Activated CD8-positive, alpha-beta memory T cell treated with anti-CD3 and anti-CD28 coated beads, Interleukin-2, amount 50 U/mL, for 4 hours (primary cell): ENCODE data around the gene PPDPF.

Experiments used
- DNase-seq: peaks from one replicate; pipeline ENCODE4 v3.0.0-alpha.2; 2020

The PPDPF gene

DNA sequence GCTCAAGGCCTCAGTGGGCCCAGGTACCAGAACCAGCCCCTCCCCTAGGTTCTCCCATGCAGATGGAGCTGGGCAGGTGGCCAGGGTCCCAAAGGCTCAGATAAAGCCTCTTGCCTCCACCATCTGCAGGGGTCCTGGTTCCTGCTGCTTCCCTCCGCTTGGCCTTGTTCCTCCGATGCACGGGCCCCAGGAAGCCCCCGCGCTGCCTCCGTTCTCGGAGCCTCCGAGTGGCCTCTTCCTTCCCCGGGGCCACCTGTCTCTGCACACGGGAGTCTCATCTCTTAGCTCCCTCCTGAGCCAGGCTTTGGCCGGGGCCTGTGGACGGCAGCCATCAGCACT is 18.5 kb downstream of the PPDPF start:
- no peak for DNase-seq

DNA sequence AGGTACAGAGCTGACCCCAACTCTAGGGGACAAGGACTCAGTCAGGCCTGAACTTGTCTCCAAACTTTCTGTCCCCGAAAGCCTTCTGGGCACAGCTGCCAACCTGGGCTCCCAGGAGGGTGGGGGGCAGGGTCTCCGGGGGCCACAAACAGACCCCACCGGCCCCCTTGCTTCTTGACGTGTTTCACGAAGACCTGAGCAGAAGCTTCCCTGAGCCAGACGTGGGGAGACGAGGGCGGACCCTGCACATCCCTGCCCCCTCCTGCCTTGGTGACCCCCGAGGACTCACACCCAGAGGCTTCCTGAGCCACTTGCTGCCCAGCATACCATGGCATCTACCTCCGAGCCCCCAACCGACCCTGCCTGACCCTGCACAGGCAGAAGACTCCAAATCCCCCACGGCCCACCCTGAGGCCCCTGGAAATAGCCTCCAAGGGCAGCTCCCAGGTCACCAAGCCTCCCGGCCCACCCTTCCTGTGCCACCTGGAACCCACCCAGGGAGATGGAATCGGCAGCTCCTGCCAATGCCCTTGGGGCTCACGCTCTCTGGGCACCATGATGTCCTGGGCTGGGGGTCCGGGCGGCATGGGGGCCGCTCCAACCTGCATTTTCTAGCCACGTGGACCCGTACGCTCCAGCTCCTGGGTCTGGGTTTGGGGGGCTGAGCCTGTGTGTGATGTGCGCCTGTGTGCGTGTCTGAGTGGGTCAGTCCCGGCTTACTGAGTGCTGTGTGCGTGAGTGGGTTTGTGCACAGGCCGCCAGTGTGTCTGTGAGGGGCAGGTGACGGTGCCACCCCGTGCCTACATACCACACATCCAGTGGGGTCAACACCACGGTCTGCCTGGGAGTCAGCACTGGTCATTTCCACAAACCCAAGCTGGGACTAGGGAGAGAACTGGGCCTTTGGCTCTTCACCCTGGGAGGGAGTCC is 19.1 kb downstream of the PPDPF start:
- DNase-seq: no peak

- DNase-seq: no peak
These were observed 20.0 kb downstream of the PPDPF start for GRCh38 chr20:63540417-63541186.

DNA sequence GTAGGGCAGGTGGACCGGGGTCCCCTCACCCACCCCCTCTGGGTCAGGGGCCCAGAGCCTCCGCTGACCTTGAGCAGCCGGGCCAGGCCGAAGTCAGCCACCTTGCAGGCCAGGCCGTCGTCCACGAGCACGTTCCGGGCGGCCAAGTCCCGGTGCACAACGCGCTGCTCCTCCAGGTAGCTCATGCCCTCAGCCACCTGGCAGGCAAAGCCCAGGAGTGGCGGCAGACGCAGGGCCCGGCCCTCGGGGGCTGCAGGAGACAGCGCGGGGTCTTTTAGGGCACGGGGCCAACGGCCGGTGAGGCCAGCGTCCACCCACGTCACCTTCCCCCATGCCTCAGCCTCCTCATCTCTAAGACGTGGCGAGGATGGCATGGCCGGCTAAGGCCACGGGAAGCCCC is 20.8 kb downstream of the PPDPF start:
- no peak for DNase-seq

DNA sequence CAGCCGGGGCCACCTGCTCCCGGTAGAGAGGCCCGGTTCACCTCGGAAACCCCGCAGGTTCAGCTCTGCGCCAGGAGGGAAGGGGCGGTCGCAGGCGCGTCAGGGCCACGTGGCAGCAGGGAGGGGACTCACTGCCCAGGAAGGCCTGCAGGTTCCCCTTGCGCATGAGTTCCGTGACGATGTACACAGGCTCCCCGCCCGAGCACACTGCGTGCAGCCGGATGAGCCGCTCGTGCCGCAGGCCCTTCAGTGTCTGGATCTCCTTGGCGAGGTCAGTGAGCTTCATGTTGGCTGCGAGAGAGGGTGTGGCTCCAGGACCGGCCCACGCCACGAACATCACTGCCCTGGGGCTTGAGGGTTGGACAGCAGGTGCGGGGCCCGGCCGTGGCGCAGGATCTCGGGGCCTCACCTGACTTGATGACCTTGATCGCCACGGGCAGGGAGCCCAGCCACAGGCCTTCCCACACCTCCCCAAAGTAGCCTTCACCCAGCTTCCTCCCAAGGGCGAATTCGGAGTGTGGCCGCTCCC is 21.5 kb downstream of the PPDPF start:
- no peak for DNase-seq

- no peak for DNase-seq
These were observed 22.1 kb downstream of the PPDPF start for GRCh38 chr20:63542696-63543095.

- no peak for DNase-seq
These were observed 22.6 kb downstream of the PPDPF start for GRCh38 chr20:63543131-63543530.

DNA sequence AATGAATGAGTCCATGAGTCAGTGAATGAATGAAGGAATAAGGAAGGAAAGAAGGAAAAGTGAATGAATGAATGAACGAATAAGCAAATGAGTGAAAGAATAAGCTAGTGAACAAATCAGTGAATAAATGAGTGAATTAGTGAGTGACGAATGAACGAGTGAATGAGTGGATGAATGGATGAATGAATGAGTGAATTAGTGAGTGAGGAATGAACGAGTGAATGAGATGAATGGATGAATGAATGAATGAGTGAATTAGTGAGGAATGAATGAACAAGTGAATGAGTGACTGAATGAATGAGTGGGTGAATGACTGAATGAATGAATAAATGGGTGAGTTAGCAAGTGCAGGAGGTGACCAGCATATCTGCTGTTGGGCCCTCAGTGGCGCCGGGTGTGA is 23.2 kb downstream of the PPDPF start:
- DNase-seq: no peak

DNA sequence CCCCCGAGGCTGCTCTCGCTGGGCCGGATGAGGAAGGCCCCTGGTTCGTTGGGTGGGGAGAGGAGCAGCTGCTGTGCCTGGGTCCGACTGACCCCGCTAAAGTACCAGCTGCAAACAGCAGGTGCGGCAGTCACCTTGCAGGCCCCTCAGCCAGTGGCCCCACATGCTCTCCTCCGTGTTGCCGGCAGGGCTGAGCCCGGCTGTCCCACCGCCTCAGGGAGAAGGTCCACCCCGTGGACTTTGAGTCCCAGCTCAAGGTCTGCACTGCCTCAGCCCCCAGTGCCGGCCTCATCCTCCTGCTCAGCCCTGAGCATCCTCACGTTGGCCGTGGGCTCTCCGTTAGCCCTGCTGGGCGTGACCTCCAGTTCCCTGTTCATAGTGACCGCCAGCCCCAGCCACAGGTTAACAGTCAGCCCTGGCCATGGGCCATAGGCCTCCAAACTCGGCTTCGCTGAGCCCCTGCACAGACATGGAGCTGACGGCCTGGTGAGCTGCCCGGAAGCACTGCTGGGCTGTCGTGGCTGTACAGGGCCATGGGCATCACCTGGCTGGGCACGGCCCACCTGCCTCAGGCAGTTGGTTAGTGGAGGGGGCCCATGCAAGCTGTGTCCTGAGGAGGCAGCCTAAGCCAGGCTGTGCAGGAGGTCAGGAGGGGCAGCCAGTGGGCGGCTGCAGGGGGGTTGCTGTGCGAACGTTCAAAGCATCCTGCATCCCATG is 23.8 kb downstream of the PPDPF start:
- no peak for DNase-seq

DNA sequence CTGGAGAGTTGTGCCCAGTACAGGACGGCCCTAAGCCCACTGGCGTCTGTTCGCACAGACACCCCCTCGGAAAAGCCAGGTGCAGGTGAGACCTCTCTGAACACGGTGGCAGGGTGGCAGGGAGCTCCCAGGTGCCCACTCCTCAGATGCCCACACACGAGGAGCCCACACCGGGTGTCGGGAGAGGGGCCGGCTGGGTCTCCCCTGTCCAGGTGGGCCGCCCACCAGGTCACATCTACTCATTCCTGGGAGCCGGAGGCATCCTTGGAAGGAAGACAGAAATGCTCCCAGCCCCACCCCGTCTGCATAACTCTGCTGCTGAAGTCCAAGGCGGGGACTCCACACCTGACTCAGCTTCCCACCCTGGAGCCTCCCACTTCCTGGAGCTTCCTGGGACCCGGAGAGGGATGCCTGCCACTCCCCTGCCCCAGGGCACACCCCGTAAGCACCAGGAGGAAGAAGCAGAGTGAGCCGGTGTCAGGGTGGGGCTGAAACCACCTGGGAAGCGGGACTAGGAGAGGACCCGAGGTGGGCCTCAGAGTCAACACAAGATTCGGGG is 24.5 kb downstream of the PPDPF start:
- no peak for DNase-seq

DNA sequence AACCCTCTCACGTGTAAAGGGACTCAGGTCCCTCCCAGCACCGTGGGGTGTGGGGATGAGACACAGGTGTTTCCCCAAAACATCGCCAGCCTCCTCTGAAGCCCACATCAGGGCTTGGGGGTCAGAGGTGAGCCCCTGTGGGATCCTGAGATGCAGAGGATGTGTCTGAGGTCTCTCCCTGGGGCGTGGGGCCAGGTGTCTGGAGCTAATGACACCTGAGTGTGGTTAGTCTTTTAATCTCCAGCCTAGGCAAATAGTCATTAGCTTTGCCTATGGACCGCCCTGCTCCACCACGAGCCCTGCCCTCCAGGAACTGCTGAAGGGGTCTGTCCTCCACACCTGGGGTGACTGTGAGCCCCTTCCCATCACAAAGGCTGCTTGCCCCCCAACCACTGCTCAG is 25.2 kb downstream of the PPDPF start:
- no peak for DNase-seq

GRCh38 chr20:63546256-63546955 is 25.8 kb downstream of the PPDPF start:
- DNase-seq: no peak

DNA sequence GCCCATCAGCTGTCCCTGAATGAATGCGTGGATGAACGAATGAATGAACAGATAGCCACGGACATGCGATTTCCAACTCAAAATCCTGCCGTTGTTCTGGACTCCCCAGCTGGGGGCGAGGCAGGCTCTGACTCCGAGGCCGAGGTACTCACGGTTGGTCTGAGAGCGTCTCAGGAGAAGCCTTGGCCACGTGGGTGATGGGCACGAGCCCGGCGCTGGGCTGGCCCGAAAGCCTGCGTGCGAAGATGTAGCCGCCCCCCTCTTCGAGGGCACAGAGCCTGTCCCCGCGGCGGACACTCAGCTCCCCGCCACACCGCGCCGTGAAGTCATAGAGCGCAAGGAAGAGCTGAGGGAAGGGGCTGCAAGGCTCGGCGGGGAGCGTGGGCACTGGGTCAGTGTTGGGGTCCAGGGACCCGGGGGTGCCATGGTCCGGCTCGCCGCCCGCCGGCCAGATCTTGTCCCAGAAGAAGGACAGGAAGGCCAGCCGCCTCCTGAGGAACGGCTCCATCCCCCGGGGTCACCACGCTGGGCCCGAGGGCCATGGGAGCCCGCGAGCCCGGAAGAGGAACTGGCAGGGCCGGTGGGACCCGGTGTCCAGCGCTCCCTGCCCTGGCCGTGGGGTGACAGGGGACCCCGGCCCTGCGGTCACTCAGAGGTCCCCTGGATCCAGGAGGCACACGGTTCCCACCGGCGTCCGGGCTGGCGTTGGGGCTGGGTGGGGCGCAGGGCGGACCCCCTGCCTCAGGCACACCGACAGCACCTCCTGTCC is 26.6 kb downstream of the PPDPF start:
- no peak for DNase-seq

DNA sequence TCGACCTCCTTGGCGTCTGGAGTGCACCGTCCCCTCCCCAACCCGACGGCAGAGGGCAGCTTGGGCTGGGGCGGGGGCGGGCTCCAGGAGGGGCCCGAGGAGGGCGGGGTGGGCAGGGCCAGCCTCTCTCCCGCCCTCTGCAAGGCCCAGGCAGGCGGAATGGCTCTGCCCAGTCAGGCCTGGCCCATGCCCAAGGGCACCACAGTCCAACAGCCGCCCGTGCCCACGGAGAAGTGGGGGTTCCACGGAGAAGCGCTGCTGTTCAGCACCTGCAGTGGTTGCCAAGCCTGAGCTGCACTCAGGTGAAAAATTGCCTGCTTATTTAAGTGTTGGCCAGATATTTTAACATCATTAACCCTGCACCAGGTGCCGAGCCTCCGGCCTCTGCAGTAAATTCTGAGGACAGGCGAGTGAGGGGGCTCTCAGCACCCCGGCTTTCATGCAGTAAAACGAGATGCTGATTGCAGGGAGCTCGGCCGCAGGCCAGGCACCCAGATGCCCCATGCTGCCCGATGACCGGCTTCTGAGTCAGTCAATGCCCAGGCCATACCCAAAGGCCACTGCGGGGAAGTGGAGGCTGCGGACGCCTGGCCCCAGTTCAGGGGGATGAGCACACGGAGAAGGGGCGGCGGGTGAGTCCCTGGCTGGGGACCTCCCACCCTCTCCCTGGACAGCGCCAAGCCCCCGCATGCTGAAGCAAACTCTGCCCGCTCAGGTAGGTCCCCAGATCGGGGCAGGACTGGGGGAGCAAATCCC is 27.3 kb downstream of the PPDPF start, which contains the start of gene SRMS:
TSS of gene SRMS (minus strand) at position 25 of the 756 bp plus-strand sequence. CDS start 286 bp downstream, outside the sequence.
- no peak for DNase-seq

DNA sequence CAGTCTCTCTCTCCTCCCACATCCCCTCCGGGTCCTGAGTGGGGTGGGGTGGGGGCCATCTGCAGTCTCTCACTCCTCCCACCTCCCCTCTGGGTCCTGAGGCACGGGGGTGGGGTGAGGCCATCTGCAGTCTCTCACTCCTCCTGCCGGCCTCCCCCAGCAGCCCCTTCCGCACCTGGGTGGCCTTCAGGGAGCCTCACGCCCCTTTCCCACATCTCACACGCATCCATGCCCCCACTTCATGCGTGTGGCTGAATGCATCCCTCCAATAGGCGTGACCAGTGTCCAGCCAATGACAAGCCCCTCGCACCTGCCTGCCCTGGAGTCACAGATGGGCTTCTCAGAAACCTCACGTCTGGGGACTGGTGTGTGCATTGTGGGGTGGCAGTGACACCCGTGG is 28.0 kb downstream of the PPDPF start:
- no peak for DNase-seq

DNA sequence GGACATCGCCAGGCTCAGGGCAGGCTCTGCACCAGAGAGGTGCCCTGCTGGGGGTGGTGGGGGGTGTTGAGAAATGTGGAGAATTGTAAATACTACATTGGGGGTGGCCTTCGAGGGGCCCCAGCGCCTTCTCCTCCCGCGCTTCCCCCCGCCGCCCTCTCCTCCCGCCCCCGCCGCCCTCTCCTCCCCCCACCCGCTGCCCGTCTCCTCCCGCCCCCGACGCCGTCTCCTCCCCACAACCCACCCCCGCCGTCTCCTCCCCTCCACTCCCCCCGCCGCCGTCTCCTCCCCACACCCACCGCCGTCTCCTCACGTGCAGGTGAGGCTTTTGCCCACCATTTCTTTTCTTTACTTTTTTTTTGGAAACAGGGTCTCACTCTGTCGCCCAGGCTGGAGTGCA is 28.5 kb downstream of the PPDPF start:
- no peak for DNase-seq

DNA sequence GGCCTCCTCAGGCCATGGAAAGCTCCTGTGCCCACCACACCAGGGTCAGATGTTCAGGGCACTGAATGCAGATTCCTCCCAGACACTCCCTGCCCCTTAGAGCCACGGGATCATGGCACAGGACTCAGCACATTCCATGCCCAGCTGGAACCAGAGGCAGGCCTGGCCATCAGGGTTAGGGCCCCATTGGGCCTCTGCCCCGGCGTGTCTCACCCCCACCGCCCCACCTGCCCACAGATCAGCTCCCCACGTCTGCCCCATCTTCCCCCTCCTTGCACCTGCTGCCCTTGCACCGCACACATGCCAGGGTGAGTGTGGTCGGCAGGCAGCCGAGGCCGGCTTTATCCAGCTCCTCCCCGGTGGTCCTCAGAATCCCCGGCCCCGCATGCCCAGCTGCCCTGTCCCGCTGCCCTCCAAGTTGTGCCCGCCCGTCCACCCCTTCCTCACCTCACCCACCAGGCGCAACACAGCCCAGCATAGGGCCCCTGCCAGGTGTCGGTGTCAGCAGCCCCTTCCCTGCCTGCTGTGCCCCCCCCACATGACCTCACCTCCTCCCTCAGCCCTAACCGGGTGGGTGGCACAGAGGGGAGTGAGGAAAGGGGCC is 29.2 kb downstream of the PPDPF start:
- DNase-seq: no peak

GRCh38 chr20:63551068-63551467 is 30.5 kb downstream of the PPDPF start:
- no peak for DNase-seq

DNA sequence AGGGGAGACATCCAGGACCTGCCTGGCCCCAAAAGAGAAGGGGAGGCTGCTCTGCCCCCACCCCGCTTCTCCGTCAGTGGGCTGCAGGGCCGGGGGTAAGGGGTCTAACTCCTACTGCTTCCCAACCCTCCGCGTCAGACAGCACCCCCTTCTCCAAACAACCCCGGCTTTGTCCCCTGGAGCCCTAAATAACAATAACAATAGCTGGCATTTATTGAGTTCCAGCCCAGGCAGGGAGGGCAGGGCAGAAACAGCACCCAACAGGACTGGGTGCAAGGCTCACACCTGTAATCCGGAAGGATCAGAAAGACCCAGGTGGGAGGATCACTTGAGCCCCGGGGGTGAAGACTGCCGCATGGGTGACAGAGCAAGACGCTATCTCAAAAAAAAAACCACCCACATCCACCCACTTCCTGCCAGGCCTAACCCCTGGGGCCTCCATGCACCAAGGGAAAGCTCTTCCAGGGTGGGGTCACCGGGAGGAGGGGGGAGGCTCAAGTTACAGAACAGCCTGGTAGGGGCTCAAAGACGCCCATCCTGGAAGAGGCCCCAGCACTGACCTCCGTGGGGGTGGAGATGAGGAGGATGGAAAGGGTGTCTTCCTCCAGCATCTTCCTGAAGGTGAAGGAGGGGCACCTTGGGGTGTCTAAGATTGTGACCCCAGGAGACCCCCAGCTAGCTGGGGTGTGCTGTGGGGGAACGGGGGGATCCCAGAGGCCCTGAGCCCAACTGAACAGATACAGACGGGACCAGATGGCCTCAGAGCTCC is 32.1 kb downstream of the PPDPF start:
- DNase-seq: peak; percentile 48
